ENCODE results near the gene LRRC56. TPM values are rescaled to one million over a fixed set of nuclear protein-coding genes. Genes with fewer than 3 reads are reported as not detected.

The LRRC56 gene
- total and polyA plus RNA-seq, 9 of the 15 experiments (the other 6 are each of a cell fraction or from before 2014, with no cell fraction given), result 0.03 to 4.5 (median 1.0) TPM; not detected in 1

GRCh38 chr11:504994-505344 is 32.4 kb upstream of the LRRC56 start (continued):
- TF ChIP-seq MGA (IDR thresholded peaks at IDR 0.05), result peak; percentile 73
- peak; percentile 5; the same call in 1 of the 2 replicates for TF ChIP-seq KAT7 (CRISPR knock-in tag; IDR thresholded peaks at IDR 0.05; ENCODE audit: borderline replicate concordance)
- no peak for TF ChIP-seq BCL6 (CRISPR knock-in tag; IDR thresholded peaks at IDR 0.05)
- TF ChIP-seq CXXC5 (CRISPR knock-in tag; IDR thresholded peaks at IDR 0.05), result 0 out of 2 replicates have a peak, but pooled peaks have one; percentile 15
- no peak for TF ChIP-seq CBX3 (IDR thresholded peaks at IDR 0.05; ENCODE audit: borderline replicate concordance in 1 of 2, low read length in 2 of 2)
- TF ChIP-seq NFATC3 (IDR thresholded peaks at IDR 0.05), result 0 out of 2 replicates have a peak, but pooled peaks have one; percentile 40
- no peak for TF ChIP-seq ZNF699 (CRISPR knock-in tag; IDR thresholded peaks at IDR 0.05; ENCODE audit: insufficient replicate concordance)
- TF ChIP-seq ZNF197 (CRISPR knock-in tag; IDR thresholded peaks at IDR 0.05; ENCODE audit: low read depth), result no peak
- TF ChIP-seq ZKSCAN8 (CRISPR knock-in tag; IDR thresholded peaks at IDR 0.05), result no peak
- TF ChIP-seq ZNF592 (IDR thresholded peaks at IDR 0.05), result peak; percentile 74
- no peak for TF ChIP-seq KDM2B (CRISPR knock-in tag; IDR thresholded peaks at IDR 0.05)
